SH-SY5Y (cell line): ENCODE data around the gene SLC16A5.

Experiments used
- GATA2 ChIP-seq: IDR thresholded peaks from 2 replicates; pipeline ENCODE4 v1.6.1; 2011; ENCODE audit warnings: mild to moderate bottlenecking, low read depth, low read length
- GATA3 ChIP-seq: IDR thresholded peaks from 2 replicates; pipeline ENCODE4 v1.6.1; 2011; ENCODE audit warnings: low read depth, mild to moderate bottlenecking, low read length, moderate library complexity

DNA sequence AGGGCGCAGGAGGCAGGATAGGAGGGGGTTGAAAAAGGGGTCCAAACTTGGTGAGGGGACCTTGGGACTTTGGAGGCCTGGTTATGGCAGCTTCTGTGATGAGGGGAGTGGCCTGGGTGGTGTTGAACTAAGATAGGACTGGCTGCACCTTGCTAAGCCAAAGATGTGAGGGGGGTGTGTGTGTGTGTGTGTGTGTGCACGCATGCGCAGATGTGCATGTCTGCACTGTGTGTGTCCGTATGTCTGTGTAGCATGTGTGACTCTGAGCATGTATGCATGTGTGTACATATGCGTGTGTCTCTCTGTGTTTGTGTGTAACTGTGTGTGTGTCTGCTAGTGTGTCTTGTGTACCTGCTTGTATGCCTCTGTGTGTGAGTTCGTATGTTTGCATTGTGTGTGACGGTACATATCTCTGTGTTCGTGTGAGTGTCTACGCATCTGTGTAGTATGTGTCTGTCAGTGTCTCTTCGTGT, 4.1 kb downstream of the SLC16A5 start:
- no peak for TF ChIP-seq GATA2
- no peak for TF ChIP-seq GATA3
